Upper lobe of right lung (tissue), 1 donor: ENCODE results near the gene PARD3B. TPM values are rescaled to one million over a fixed set of nuclear protein-coding genes. Genes with fewer than 3 reads are reported as not detected.

ENCODE experiments used
- ATAC-seq: fragments of 200-7000 bp; cut with Tn5 transposase; one replicate; pipeline ENCODE4 v1.9.1; 2020; ENCODE audit warnings: mild to moderate bottlenecking, moderate library complexity
- DNase-seq: peaks from one replicate; pipeline ENCODE4 v3.0.0-alpha.2; 2020
- H3K27ac ChIP-seq: fragments of 200-600 bp; one replicate; pipeline ENCODE4 v1.8.0; 2022
- H3K27me3 ChIP-seq: fragments of 200-600 bp; one replicate; pipeline ENCODE4 v1.8.0; 2022; ENCODE audit warnings: mild to moderate bottlenecking
- H3K36me3 ChIP-seq: fragments of 200-600 bp; one replicate; pipeline ENCODE4 v1.8.0; 2022
- H3K4me1 ChIP-seq: fragments of 200-600 bp; one replicate; pipeline ENCODE4 v1.8.0; 2022
- H3K4me3 ChIP-seq: fragments of 200-600 bp; one replicate; pipeline ENCODE4 v1.8.0; 2022; ENCODE audit warnings: mild to moderate bottlenecking
- H3K9me3 ChIP-seq: fragments of 200-600 bp; one replicate; pipeline ENCODE4 v1.8.0; 2022
- CTCF ChIP-seq: fragments of 200-600 bp; IDR thresholded peaks from one replicate; pipeline ENCODE4 v1.8.0; 2022; ENCODE audit warnings: antibody characterized with exemption
- intact Hi-C: fragments of 100-400 bp; cut with DNase I; formaldehyde crosslinking; loops from one replicate; pipeline ENCODE4 v1.11.0; 2022
- total RNA-seq: library from RNA; stranded (reverse); fragmentation: NEBNext Ultra II Directional; extraction: Animal tissue kit (Norgen Biotek cat#: 25700); gene quantifications from one replicate; pipeline ENCODE4 v1.2.1, GENCODE V29; 2021
- donor health status: DM: no; HTN: yes; CAD: no; lungs with severe emphysema.

PARD3B gene
- total RNA-seq, 1 donor from 2014 or later: 32.5 TPM

DNA sequence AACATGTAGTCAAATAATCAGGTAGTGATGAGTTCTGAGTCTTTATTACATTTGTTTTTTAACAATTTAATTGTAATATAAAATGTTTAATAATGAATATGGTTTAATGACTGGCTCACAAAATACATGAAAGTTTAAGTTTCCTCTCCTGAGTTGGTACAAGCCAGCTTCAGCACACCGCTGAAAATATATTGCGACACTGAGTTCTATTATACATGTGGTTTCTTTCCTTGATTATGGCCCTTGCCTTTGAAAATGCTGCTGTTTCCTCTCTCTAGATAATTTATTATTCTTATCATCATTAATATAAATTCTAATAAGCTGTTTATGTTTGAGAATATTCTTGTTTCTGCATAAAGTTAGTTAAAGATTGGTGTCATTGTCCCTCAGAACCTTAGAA is 249.3 kb downstream of the PARD3B start:
- ATAC-seq: no peak
- H3K27ac ChIP-seq: no peak overlapping the region
- no peaks in the 10 kb centered on the region for H3K4me1 ChIP-seq
- H3K27me3 ChIP-seq: no peaks in the 10 kb centered on the region
- H3K4me3 ChIP-seq: no peak overlapping the region
- H3K9me3 ChIP-seq: no peaks in the 10 kb centered on the region
- no peaks in the 10 kb centered on the region for H3K36me3 ChIP-seq
- TF ChIP-seq CTCF: no peak
- no peak for DNase-seq
- intact Hi-C loops: no loop called here

DNA sequence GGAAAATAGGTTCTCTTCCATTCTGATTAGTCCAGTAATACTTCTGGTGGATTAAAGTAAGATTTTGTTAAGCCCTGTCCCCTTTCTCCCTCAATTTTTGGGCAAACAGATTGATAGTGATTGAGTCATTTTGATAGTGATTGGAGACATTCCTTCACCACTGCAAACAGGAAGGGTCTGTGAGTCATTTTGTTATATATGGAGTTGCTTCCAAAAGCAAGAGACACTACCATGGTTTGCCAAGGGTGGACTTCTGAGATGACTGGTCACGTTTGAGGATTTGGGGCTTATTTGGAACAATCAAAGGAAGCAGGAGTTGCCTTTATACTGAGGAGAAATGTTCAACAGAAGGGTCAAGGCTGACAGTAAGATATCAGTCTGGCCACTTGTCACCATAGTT is 249.9 kb downstream of the PARD3B start:
- Histone ChIP-seq H3K4me1 (no peaks in the 10 kb centered on the region), H3K27ac (no peak overlapping the region), H3K4me3 (no peak overlapping the region), H3K9me3 (no peaks in the 10 kb centered on the region), H3K36me3 (no peaks in the 10 kb centered on the region), H3K27me3 (no peaks in the 10 kb centered on the region)
- no peak for TF ChIP-seq CTCF
- intact Hi-C loops: no loop called here
- no peak for ATAC-seq
- no peak for DNase-seq

- ATAC-seq (no peak), DNase-seq (no peak)
- H3K27ac ChIP-seq: no peak overlapping the region
- H3K27me3 ChIP-seq: no peaks in the 10 kb centered on the region
- intact Hi-C loops: no loop called here
- no peak for TF ChIP-seq CTCF
- H3K36me3 ChIP-seq: no peaks in the 10 kb centered on the region
- no peaks in the 10 kb centered on the region for H3K9me3 ChIP-seq
- no peaks in the 10 kb centered on the region for H3K4me1 ChIP-seq
- H3K4me3 ChIP-seq: no peak overlapping the region
Observed at GRCh38 chr2:204796581-204796980, 251.3 kb downstream of the PARD3B start.

- no peaks in the 10 kb centered on the region for H3K9me3 ChIP-seq
- no peak for ATAC-seq
- no peak overlapping the region for H3K4me3 ChIP-seq
- H3K4me1 ChIP-seq: no peaks in the 10 kb centered on the region
- H3K36me3 ChIP-seq: no peaks in the 10 kb centered on the region
- H3K27ac ChIP-seq: no peak overlapping the region
- no peak for DNase-seq
- intact Hi-C loops: no loop called here
- no peak for TF ChIP-seq CTCF
- no peaks in the 10 kb centered on the region for H3K27me3 ChIP-seq
Observed at GRCh38 chr2:204799791-204800190, 254.5 kb downstream of the PARD3B start.

GRCh38 chr2:204808494-204808893 is 263.2 kb downstream of the PARD3B start:
- H3K9me3 ChIP-seq: peaks cover 12% of the 10 kb centered on the region
- no peak overlapping the region for H3K4me3 ChIP-seq
- H3K36me3 ChIP-seq: no peaks in the 10 kb centered on the region
- DNase-seq (no peak), ATAC-seq (no peak)
- TF ChIP-seq CTCF: no peak
- intact Hi-C loops: no loop called here
- H3K4me1 ChIP-seq: no peaks in the 10 kb centered on the region
- no peak overlapping the region for H3K27ac ChIP-seq
- H3K27me3 ChIP-seq: no peaks in the 10 kb centered on the region

DNA sequence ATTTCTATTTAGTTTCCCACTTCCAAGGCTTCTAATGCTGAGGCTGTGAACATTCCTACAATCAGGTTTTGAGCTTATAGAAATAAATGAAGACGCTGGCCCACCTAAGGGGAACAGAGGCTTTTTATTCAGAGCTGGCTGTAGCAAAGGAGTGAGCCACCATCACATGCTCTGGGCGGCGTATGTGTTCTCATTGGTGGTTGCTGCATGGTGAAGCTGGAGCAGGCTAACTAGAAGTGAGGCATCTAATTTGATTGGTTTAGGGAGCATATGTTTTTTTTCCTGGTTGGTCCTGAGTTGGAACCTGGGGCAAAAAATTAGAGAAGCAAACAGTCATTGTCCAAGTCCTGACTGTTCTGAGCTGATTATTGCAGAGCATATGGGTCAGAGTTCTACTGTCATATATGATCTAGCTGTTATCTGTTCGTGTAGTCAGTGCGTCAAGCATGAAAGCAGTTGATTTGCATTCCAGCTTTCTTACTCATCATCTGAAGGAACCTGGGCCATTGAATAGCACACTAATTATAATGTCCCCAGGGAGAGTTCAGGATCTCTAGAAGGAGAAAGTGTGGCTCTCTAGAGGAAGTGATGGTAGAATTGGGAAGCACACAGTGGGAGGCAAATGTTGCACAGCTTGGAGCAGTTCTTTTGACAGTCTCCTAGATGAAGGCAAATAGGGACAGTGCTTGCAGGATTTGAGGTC is 279.6 kb downstream of the PARD3B start:
- DNase-seq: no peak
- Histone ChIP-seq H3K36me3 (no peaks in the 10 kb centered on the region), H3K4me1 (no peaks in the 10 kb centered on the region), H3K4me3 (no peak overlapping the region), H3K27me3 (no peaks in the 10 kb centered on the region), H3K27ac (no peak overlapping the region), H3K9me3 (no peaks in the 10 kb centered on the region)
- no peak for TF ChIP-seq CTCF
- no peak for ATAC-seq
- intact Hi-C loops: no loop called here
